Suprapubic skin (tissue), 4 donors: ENCODE data around the gene IQGAP3.

Experiments used
- EP300 ChIP-seq: sonication (generic); formaldehyde crosslinking; IDR thresholded peaks from one replicate; pipeline ENCODE4 v1.6.1; 2017; ENCODE audit warnings: antibody characterized with exemption
- POLR2A ChIP-seq, 2 donors: fragments of 450-650 bp; IDR thresholded peaks; one replicate each; pipeline ENCODE4 v1.6.1; 2017; ENCODE audit warnings: antibody characterized with exemption in 2 of 2, mild to moderate bottlenecking in 2 of 2, moderate library complexity in 2 of 2
- POLR2AphosphoS5 ChIP-seq, 3 donors: sonication (generic); formaldehyde crosslinking; IDR thresholded peaks; one replicate each; pipeline ENCODE4 v1.6.1; 2017; ENCODE audit warnings: antibody characterized with exemption in 3 of 3
- TF ChIP-seq, protein P1 (sequence below), 2 donors: fragments of 200-600 bp in 1 of 2; fragments of 450-650 bp in 1 of 2; sonication (generic) in 1 of 2; IDR thresholded peaks; one replicate each; pipeline ENCODE4 v1.5.1; 2016 to 2019; ENCODE audit warnings: antibody characterized with exemption in 2 of 2, mild to moderate bottlenecking in 1 of 2, moderate library complexity in 1 of 2

DNA sequence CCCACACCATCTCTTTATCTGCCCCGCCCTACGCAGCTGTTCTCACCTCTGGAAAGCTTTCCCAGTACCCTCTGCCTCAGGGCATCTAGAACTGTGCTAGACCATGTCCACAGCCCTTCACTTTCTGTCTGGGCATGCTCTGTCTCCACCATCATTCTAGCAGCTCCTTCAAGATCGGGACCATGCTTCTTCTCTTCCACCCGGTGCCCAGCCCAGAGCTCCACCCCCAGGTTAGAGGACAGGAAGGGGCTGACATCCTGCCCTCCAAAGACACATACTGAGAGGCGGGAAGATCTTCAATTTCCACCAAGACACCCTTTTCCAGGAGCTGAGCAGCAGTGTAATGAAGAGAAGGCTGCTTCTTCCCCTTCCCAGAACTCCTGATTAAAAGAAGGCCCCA, 44.1 kb downstream of the IQGAP3 start:
- TF ChIP-seq, protein P1, sequence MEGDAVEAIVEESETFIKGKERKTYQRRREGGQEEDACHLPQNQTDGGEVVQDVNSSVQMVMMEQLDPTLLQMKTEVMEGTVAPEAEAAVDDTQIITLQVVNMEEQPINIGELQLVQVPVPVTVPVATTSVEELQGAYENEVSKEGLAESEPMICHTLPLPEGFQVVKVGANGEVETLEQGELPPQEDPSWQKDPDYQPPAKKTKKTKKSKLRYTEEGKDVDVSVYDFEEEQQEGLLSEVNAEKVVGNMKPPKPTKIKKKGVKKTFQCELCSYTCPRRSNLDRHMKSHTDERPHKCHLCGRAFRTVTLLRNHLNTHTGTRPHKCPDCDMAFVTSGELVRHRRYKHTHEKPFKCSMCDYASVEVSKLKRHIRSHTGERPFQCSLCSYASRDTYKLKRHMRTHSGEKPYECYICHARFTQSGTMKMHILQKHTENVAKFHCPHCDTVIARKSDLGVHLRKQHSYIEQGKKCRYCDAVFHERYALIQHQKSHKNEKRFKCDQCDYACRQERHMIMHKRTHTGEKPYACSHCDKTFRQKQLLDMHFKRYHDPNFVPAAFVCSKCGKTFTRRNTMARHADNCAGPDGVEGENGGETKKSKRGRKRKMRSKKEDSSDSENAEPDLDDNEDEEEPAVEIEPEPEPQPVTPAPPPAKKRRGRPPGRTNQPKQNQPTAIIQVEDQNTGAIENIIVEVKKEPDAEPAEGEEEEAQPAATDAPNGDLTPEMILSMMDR (IDR thresholded peaks at IDR 0.05), result no peak
- no peak for TF ChIP-seq POLR2AphosphoS5 (IDR thresholded peaks at IDR 0.05)
- no peak for TF ChIP-seq POLR2A (IDR thresholded peaks at IDR 0.05)
- no peak for TF ChIP-seq EP300
